HCT116 (cell line): Measurements from ENCODE around the gene SLC16A12. TPM values are rescaled to one million over a fixed set of nuclear protein-coding genes. Genes with fewer than 3 reads are reported as not detected.

Source experiments
- ATAC-seq: fragments of 200-7000 bp; cut with Tn5 transposase; 2 replicates; pipeline ENCODE4 v1.9.1; 2020; ENCODE audit warnings: mild to moderate bottlenecking, moderate library complexity
- BruUV-seq: library from RNA; stranded (reverse); fragments of 400-500 nt; replicated peaks from 2 replicates; lab custom pipeline; 2021; lab: Mats Ljungman, UMichigan
- CTCF ChIA-PET: fragments of 300-600 bp; sonication (Branson Sonifier 250); formaldehyde crosslinking; loops from one replicate; lab custom pipeline; 2021; ENCODE audit warnings: antibody characterized with exemption; lab: Charles Lee
- POLR2A ChIA-PET: fragments of 300-600, 350-600 bp; sonication (Branson Sonifier 250); formaldehyde crosslinking; loops from one replicate; lab custom pipeline; 2021; ENCODE audit warnings: antibody characterized with exemption; lab: Charles Lee
- RAD21 ChIA-PET, 2 experiments: fragments of 300-600 bp; sonication (Branson Sonifier 250); formaldehyde crosslinking; loops; one replicate each; lab custom pipeline; 2023; ENCODE audit warnings: low total read pairs in 2 of 2; ENCODE audit not compliant: uncharacterized antibody in 2 of 2, unreplicated experiment in 2 of 2, low non-redundant PET in 1 of 2; lab: Charles Lee
- DNase-seq: peaks from one replicate; pipeline ENCODE4 v3.0.0-alpha.2; 2010; ENCODE audit warnings: low read depth, low spot score
- H2AFZ ChIP-seq: fragments of 200-600 bp; shearing (Covaris generic), sonication (generic); 2 replicates; pipeline ENCODE4 v1.6.1; 2017; ENCODE audit warnings: low read depth, mixed run types, mixed read lengths, antibody characterized with exemption, low read length; ENCODE audit not compliant: poor library complexity, severe bottlenecking
- H3K27ac ChIP-seq: 2 replicates; pipeline ENCODE4 v1.5.1; 2012; ENCODE audit warnings: low read depth, low read length
- H3K27me3 ChIP-seq: fragments of 200-600 bp; sonication (generic); 2 replicates; pipeline ENCODE4 v1.6.1; 2016; ENCODE audit warnings: mixed run types, low read length, mixed read lengths; ENCODE audit not compliant: insufficient read depth
- H3K36me3 ChIP-seq, 2 experiments: fragments of 200-500 bp in 1 of 2; fragments of 200-600 bp in 1 of 2; sonication (Bioruptor generic) in 1 of 2; sonication (generic) in 1 of 2; 2 replicates each; pipeline versions ENCODE4 v1.5.1 to v1.6.1; 2014 to 2016; ENCODE audit warnings: low read length in 2 of 2, inconsistent platforms in 1 of 2, mixed read lengths in 1 of 2, mixed run types in 1 of 2; ENCODE audit not compliant: insufficient read depth in 2 of 2, control insufficient read depth in 1 of 2
- H3K4me1 ChIP-seq, 2 experiments: fragments of 200-600 bp in 1 of 2; sonication (generic) in 1 of 2; 2 replicates each; pipeline versions ENCODE4 v1.5.1 to v1.6.1; 2012 to 2017; ENCODE audit warnings: low read length in 2 of 2, inconsistent platforms in 1 of 2, mild to moderate bottlenecking in 1 of 2, mixed read lengths in 1 of 2, mixed run types in 1 of 2, moderate library complexity in 1 of 2; ENCODE audit not compliant: insufficient read depth in 2 of 2, control insufficient read depth in 1 of 2
- H3K4me2 ChIP-seq: fragments of 200-600 bp; sonication (generic); 2 replicates; pipeline ENCODE4 v1.6.1; 2017; ENCODE audit warnings: mixed run types, low read length, mixed read lengths
- H3K4me3 ChIP-seq, 2 experiments: fragments of 200-600 bp in 1 of 2; sonication (generic) in 1 of 2; replicated peaks in 1 of 2; 2 replicates each; pipeline ENCODE4 v1.5.1; 2011 to 2016; ENCODE audit warnings: low read length in 2 of 2, control low read depth in 1 of 2, low read depth in 1 of 2, mild to moderate bottlenecking in 1 of 2, mixed read lengths in 1 of 2, mixed run types in 1 of 2
- H3K79me2 ChIP-seq: fragments of 200-600 bp; sonication (generic); 2 replicates; pipeline ENCODE4 v1.6.1; 2017; ENCODE audit warnings: mild to moderate bottlenecking, mixed run types, low read length, moderate library complexity, mixed read lengths; ENCODE audit not compliant: insufficient read depth
- H3K9ac ChIP-seq: fragments of 200-600 bp; sonication (generic); 2 replicates; pipeline ENCODE4 v1.6.1; 2016; ENCODE audit warnings: low read length, mixed read lengths
- H3K9me2 ChIP-seq: fragments of 200-600 bp; sonication (generic), shearing (Covaris generic); 2 replicates; pipeline ENCODE4 v1.6.1; 2017; ENCODE audit warnings: mixed run types, mild to moderate bottlenecking, moderate library complexity; ENCODE audit not compliant: insufficient read depth
- H3K9me3 ChIP-seq, 2 experiments: fragments of 200-500 bp in 1 of 2; fragments of 200-600 bp in 1 of 2; sonication (Bioruptor generic) in 1 of 2; sonication (generic) in 1 of 2; 2 replicates each; pipeline ENCODE4 v1.6.1; 2014 to 2017; ENCODE audit warnings: low read length in 2 of 2, mixed read lengths in 2 of 2, inconsistent platforms in 1 of 2, low read depth in 1 of 2, mild to moderate bottlenecking in 1 of 2, mixed run types in 1 of 2, moderate library complexity in 1 of 2; ENCODE audit not compliant: control insufficient read depth in 1 of 2, insufficient read depth in 1 of 2
- H4K20me1 ChIP-seq: fragments of 200-600 bp; sonication (generic), shearing (Covaris generic); 2 replicates; pipeline ENCODE4 v1.6.1; 2017; ENCODE audit warnings: mixed run types, mild to moderate bottlenecking, moderate library complexity; ENCODE audit not compliant: insufficient read depth
- CBX3 ChIP-seq: IDR thresholded peaks from 2 replicates; pipeline ENCODE4 v1.6.1; 2012; ENCODE audit warnings: low read depth
- CTCF ChIP-seq, 3 experiments: fragments of 200-600 bp in 1 of 3; sonication (generic) in 1 of 3; IDR thresholded peaks in 2 of 3; conservative IDR thresholded peaks in 1 of 3; 2 replicates each; pipeline ENCODE4 v1.5.1; 2012 to 2017; ENCODE audit warnings: low read depth in 2 of 3, low read length in 2 of 3, antibody characterized with exemption in 1 of 3, borderline replicate concordance in 1 of 3, control low read depth in 1 of 3, mild to moderate bottlenecking in 1 of 3, mixed read lengths in 1 of 3, mixed run types in 1 of 3, moderate library complexity in 1 of 3; ENCODE audit not compliant: insufficient read depth in 1 of 3
- EGR1 ChIP-seq: IDR thresholded peaks from 2 replicates; pipeline ENCODE4 v1.6.1; 2012; ENCODE audit warnings: low read depth
- ELF1 ChIP-seq: IDR thresholded peaks from 2 replicates; pipeline ENCODE4 v1.6.1; 2012; ENCODE audit warnings: low read depth, borderline replicate concordance
- EZH2 ChIP-seq: fragments of 200-600 bp; sonication (generic); IDR thresholded peaks from 2 replicates; pipeline ENCODE4 v1.6.1; 2017; ENCODE audit warnings: antibody characterized with exemption, mixed run types
- EZH2phosphoT487 ChIP-seq: fragments of 200-600 bp; IDR thresholded peaks from 2 replicates; pipeline ENCODE4 v1.6.1; 2018; ENCODE audit warnings: antibody characterized with exemption, borderline replicate concordance
- FOSL1 ChIP-seq: IDR thresholded peaks from 2 replicates; pipeline ENCODE4 v1.6.1; 2012; ENCODE audit warnings: low read depth
- JUND ChIP-seq: IDR thresholded peaks from 2 replicates; pipeline ENCODE4 v1.6.1; 2012
- POLR2A ChIP-seq: IDR thresholded peaks from 2 replicates; pipeline ENCODE4 v1.7.0; 2011; ENCODE audit warnings: borderline replicate concordance; ENCODE audit not compliant: insufficient read depth, insufficient read length; ENCODE audit errors: extremely low read depth
- RAD21 ChIP-seq: IDR thresholded peaks from 2 replicates; pipeline ENCODE4 v1.6.1; 2012; ENCODE audit warnings: low read depth, mild to moderate bottlenecking
- REST ChIP-seq: IDR thresholded peaks from 2 replicates; pipeline ENCODE4 v1.6.1; 2012; ENCODE audit warnings: low read depth
- SIN3A ChIP-seq: IDR thresholded peaks from 2 replicates; pipeline ENCODE4 v1.6.1; 2012; ENCODE audit warnings: low read depth
- SRF ChIP-seq: IDR thresholded peaks from 2 replicates; pipeline ENCODE4 v1.6.1; 2012; ENCODE audit warnings: low read depth
- TCF7L2 ChIP-seq: IDR thresholded peaks from 2 replicates; pipeline ENCODE4 v1.7.0; 2011; ENCODE audit warnings: borderline replicate concordance, inconsistent platforms; ENCODE audit not compliant: insufficient read depth, insufficient read length; ENCODE audit errors: extremely low read depth
- ZFX ChIP-seq: fragments of 450-650 bp; IDR thresholded peaks from 2 replicates; pipeline ENCODE4 v1.6.1; 2017
- ZNF274 ChIP-seq: fragments of 200-500 bp; sonication (Bioruptor generic); IDR thresholded peaks from 2 replicates; pipeline ENCODE4 v1.6.1; 2014; ENCODE audit warnings: mild to moderate bottlenecking, low read depth, low read length, inconsistent platforms
- intact Hi-C: fragments of 100-400 bp; cut with micrococcal nuclease; formaldehyde crosslinking; loops from 2 replicates; pipeline ENCODE4 v1.10.0; 2022
- total RNA-seq: library from RNA; stranded (reverse); gene quantifications from one replicate; pipeline ENCODE4 v1.2.1, GENCODE V29; 2021; ENCODE audit not compliant: unreplicated experiment
- TF ChIP-seq, protein P1 (sequence below): IDR thresholded peaks from 2 replicates; pipeline ENCODE4 v1.6.1; 2011; ENCODE audit warnings: mild to moderate bottlenecking, low read length, moderate library complexity; ENCODE audit not compliant: insufficient replicate concordance; ENCODE audit errors: extremely low read depth

SLC16A12 gene
- total RNA-seq, 1 experiment from 2014 or later: not detected

DNA sequence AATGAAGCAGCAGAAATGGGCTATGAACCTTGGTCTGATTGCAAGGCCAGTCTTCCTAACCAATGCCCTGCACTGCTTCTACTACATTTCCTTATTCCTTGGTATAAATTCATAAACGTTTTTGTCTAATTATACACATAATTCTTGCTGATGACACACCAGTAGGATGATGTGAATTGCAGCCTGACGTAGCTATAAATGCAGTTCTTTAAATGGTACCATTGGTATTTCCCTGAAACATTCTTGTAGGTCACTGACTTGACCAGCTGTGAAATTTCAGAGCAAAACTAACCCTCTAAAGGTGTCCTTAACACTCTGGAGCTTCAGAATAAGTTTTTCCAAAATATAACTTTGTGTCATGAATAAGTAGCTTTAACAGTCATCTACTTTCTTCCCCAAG, 70.2 kb downstream of the SLC16A12 start:
- no peaks in the 10 kb centered on the region for H3K9me3 ChIP-seq
- no TSS peak for BruUV-seq
- CTCF ChIA-PET: no interaction called here

More for the DNA sequence above, 70.2 kb downstream of the SLC16A12 start:
- DNase-seq: no peak
- no peak overlapping the region for H2AFZ ChIP-seq
- H3K27ac ChIP-seq: no peak overlapping the region
- H3K79me2 ChIP-seq: no peaks in the 10 kb centered on the region
- TF ChIP-seq ZFX: no peak
- no peak for TF ChIP-seq EZH2phosphoT487
- TF ChIP-seq POLR2A: no peak
- no peak for TF ChIP-seq CTCF (IDR thresholded peaks at IDR 0.05 in 2 of 3, conservative IDR thresholded peaks at IDR 0.05 in 1 of 3; ENCODE audit: borderline replicate concordance in 1 of 3, insufficient read depth in 1 of 3, low read depth in 2 of 3, low read length in 2 of 3)
- no peak for TF ChIP-seq RAD21
- TF ChIP-seq CBX3: no peak
- no peak for TF ChIP-seq SRF
- no peak for TF ChIP-seq JUND
- no peak for TF ChIP-seq TCF7L2
- no peak for TF ChIP-seq ELF1
- no peak for TF ChIP-seq FOSL1
- no peak for TF ChIP-seq SIN3A
- no peak for TF ChIP-seq EZH2
- TF ChIP-seq, protein P1, sequence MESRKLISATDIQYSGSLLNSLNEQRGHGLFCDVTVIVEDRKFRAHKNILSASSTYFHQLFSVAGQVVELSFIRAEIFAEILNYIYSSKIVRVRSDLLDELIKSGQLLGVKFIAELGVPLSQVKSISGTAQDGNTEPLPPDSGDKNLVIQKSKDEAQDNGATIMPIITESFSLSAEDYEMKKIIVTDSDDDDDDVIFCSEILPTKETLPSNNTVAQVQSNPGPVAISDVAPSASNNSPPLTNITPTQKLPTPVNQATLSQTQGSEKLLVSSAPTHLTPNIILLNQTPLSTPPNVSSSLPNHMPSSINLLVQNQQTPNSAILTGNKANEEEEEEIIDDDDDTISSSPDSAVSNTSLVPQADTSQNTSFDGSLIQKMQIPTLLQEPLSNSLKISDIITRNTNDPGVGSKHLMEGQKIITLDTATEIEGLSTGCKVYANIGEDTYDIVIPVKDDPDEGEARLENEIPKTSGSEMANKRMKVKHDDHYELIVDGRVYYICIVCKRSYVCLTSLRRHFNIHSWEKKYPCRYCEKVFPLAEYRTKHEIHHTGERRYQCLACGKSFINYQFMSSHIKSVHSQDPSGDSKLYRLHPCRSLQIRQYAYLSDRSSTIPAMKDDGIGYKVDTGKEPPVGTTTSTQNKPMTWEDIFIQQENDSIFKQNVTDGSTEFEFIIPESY: no peak
- no peak for TF ChIP-seq ZNF274
- TF ChIP-seq EGR1: no peak
- no peak for TF ChIP-seq REST
- H3K36me3 ChIP-seq: no peaks in the 10 kb centered on the region
- ChIA-PET RAD21 (no interaction called here), POLR2A (no interaction called here)
- no peaks in the 10 kb centered on the region for H4K20me1 ChIP-seq
- no peak overlapping the region for H3K4me2 ChIP-seq
- intact Hi-C loops: no loop called here
- H3K4me1 ChIP-seq: peaks cover 20 to 31% of the 10 kb centered on the region in 2 experiments
- no peak overlapping the region for H3K4me3 ChIP-seq
- H3K9ac ChIP-seq: no peak overlapping the region
- H3K27me3 ChIP-seq: no peaks in the 10 kb centered on the region
- H3K9me2 ChIP-seq: no peaks in the 10 kb centered on the region
- ATAC-seq: no peak
